GM18499 (cell line): ENCODE data around the gene SAT1.
"Not testable (repeated sequence)": the region's sequence is repeated elsewhere in the genome, so short reads cannot be mapped to it uniquely, and the experiment has no call there.

Experiments
- ATAC-seq: cut with Tn5 transposase; IDR thresholded peaks from one replicate; pipeline ENCODE4 v1.9.1; 2021; ENCODE audit warnings: moderate number of reproducible peaks; ENCODE audit not compliant: insufficient read depth, unreplicated experiment

The SAT1 gene

GRCh38 chrX:23782863-23783588 lies at the start of gene SAT1:
Gene SAT1, plus strand, starts transcription at chrX:23783173. Its CDS starts 179 bp downstream, at chrX:23783352.
- peak; percentile 37 for ATAC-seq

- no peak for ATAC-seq
Measured at GRCh38 chrX:23736030-23736429, 46.9 kb upstream of the SAT1 start.

DNA sequence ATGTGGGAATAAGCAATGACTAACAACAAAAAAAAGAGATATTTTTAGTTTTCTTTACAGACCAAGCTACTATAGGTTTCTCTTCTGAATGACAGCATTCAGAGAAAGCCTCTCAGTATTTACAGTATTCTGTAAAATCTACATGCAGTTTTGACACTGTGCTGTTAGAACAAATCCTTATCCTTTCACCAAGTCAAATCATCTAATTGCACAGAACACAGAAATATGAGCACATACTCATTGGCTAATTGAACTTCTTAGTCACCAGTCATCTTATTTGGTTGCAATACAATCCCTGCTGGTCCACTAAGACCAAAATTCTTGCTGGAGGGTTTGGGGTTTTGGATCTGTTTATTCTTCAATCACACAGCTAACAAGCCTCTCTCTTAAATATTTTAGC lies 45.6 kb upstream of the SAT1 start:
- no peak for ATAC-seq

GRCh38 chrX:23742174-23742696 lies 40.7 kb upstream of the SAT1 start:
- no peak for ATAC-seq

DNA sequence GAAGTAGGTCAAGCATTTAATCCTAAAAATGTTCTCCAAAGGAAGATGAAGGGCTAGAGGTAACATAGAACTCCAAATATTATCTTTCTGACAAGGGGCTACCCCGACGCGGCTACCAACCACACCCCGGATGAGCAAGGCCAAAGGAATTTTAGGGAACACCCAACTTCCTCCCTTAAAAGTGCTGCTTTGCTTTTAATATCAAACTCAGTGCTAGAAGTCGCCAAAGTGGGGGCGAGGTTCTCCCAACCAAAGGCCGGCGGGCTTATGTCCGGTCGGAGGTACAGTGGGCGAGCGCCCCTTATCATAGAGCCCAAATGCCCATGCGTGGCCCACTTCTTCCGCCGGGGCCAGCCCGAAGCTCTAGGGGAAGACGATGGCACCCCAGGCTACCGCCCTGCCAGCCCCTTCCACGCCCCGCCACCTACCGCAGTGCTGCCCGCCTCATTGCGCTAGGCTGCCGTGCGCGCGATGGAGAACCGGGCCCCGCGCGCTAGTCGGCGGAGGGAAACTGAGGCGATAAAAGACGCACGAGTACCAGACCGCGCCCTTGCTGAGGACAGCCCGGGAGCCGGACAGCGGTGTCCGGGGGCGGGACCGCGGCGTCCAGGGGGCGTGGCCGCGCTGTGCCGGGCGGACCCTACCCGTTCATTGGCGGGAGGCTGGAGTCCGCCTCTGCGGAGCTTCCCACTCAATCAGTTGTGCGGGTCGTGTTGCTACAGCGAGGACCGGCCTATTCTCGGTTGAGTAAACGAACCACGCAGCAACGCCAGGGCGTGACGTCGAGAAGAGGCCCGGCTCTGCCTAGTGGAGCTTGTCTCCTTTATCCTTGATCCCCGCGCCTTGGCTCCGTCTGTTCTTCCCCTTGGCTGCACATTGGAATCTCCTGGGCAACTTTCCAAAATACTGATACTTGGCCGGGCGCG lies 40.0 kb upstream of the SAT1 start, which contains the start of gene ACOT9:
Gene ACOT9 (minus strand): TSS at position 580 of the 926 bp plus-strand sequence. CDS start 132 bp downstream, at position 448.
- peak; percentile 64 for ATAC-seq

- not testable (repeated sequence) for ATAC-seq
Measured at GRCh38 chrX:23743623-23743971, 39.4 kb upstream of the SAT1 start.

DNA sequence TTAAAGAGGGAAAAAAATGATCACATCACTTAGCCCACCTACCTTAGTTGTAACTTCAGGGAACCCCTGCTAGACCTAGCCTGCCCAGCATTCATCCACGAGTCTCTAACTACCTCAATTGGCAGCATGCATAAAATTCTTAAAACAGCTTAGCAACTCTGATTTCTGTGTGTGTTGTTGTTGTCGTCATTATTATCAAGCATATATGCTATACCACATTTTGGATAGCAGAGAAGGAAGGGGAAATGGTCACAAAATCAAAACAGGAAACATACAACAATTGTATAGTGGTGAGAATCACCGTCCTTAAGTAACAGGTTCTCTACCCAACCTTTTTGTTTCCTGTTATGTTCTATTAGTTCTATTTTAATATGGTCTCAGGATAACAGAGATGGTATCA lies 37.2 kb upstream of the SAT1 start:
- ATAC-seq: no peak

DNA sequence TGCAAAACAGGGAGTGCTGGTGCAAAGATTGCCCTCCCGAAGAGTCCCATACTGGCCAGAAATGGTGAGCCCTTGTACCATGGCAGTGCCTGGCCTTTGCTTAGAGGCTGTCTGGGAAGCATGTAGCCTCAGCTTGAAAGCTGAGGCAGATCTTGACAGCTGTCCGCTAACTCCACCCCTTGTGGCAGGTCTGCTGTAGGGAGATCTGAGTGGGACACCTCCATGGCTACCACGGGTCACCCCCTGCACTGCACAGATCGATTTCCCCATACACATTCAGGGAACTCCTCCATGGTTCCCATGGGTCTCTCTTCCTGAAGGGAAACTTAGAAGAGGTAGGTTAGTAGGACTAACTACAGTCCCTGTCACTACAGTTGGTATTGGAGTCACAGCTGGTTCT lies 33.8 kb upstream of the SAT1 start:
- no peak for ATAC-seq

GRCh38 chrX:23749576-23749975 lies 33.4 kb upstream of the SAT1 start:
- ATAC-seq: no peak

DNA sequence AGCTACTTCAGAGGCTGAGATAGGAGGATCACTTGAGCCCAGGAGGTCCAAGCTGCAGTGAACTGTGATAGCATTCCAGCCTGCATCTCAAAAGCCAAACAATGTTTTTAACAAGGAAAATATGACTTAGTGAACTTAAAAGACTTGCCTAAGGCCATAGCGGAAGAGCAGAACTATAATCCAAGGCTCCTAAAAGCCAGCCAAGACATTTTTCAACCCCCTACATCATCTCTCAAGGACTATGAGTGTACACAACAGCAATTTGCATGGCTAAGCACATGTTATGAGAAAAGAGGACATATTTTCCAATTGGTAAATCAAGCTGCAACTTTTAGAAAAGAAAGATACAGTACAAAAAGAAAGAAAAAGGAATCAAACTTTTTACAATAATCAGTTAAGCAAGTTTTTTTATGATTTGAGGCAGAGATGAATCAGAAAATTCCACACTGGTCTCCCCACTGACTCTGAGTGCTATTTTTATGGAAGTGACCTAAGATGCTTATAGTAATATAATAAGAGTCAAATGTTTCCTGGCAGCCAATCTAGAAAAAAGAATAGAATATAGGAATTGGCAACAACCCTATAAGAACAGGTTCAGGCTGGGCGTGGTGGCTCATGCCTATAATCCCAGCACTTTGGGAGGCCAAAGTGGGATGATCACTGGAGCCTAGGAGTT lies 30.1 kb upstream of the SAT1 start:
- ATAC-seq: no peak

- ATAC-seq: no peak
Measured at GRCh38 chrX:23754664-23755063, 28.3 kb upstream of the SAT1 start.

- ATAC-seq: peak; percentile 67
Measured at GRCh38 chrX:23756165-23756564, 26.8 kb upstream of the SAT1 start.

- no peak for ATAC-seq
Measured at GRCh38 chrX:23759821-23760220, 23.2 kb upstream of the SAT1 start.

- ATAC-seq: no peak
Measured at GRCh38 chrX:23764188-23764984, 18.6 kb upstream of the SAT1 start.

DNA sequence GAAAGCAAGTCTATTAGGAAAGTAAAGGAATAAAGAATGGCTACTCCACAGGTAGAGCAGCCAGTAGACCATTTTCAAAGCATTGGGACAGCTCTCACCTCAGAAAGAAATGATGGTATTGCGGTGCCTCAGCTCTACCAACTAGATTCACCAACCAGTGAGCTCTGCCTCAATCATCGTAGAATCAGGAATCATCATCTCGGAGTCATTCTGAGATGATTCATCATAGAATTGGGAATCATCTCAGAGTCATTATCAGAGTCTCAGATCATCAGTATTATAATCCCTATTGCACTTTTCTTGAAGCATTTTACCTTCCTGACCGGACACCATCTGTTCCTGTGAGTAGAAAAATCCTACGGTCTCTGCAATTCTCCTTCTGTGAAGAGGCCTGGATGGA lies 17.5 kb upstream of the SAT1 start:
- ATAC-seq: no peak

DNA sequence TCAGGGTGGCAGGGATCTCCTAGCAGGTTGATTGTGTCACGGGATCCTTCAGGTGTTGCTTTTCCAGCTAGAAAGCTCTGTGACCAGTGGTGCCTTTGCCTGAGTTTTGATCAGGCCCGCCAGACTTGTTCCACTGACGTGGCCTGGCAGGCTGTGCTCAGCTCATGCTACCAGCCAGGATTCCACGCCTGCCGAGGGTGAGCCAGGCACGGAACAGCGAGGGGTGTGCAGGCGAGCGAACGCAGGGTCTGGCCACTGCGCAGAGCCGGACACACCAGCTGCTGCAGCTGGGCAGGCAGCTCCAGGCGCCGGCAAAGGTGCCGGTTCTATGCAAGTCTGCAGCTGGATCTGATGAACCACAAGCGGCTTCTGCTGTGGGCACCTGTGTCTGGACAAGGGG lies 17.1 kb upstream of the SAT1 start:
- no peak for ATAC-seq

DNA sequence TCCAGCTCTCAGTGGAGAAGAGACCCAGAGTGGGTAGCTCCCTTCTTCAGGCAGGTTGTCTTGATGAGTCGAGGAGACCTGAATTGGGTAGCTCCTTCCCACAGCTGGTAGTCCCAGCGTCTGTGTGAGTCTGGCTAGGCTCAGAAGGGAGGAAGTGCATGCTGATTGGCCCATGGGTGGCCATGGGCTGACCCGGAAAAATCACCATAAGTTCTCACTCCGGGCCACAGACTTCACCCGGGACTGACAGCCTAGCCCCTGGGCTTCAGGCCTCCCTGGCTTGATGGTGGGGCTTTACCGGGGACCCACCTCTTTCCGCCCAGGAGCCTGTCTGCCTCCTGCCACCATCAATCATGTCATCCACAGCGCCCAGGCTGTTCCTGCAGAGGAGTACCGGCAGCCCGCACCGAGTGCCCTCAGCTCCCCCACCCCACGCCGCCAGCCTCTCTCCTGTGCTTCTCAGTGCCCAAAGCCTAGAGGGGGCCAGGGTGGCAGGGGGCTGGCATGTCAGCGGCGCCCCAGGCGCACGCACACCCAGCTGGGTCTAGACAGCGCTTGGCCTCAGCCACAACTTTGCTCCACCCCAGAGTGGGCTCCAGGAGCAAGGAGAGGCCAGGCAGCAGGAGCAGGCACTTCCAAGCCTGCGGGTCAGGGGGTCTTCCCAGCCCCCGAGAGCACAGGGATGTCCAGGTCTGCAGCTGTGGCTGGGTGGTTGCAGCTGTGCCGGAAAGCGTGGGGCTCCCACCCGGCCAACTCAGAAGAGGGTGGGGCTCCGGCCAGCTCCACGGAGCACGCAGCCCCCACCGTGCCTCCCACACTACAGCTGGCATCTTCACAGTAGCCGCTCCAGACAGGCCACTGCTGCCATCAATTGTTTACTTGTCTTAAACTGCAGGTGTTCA lies 16.1 kb upstream of the SAT1 start:
- ATAC-seq: no peak

- no peak for ATAC-seq
Measured at GRCh38 chrX:23770142-23770541, 12.8 kb upstream of the SAT1 start.

- not testable (repeated sequence) for ATAC-seq
Measured at GRCh38 chrX:23771086-23771485, 11.9 kb upstream of the SAT1 start.
